ENCODE measurements around the gene TMTC2. TPM values are rescaled to one million over a fixed set of nuclear protein-coding genes. Genes with fewer than 3 reads are reported as not detected.

Gene TMTC2
- total and polyA plus RNA-seq, 4 experiments from 2014 or later: 0.09 to 8.2 (median 4.2) TPM

GRCh38 chr12:83027021-83027723 lies 340.5 kb downstream of the TMTC2 start:
- Mint-ChIP-seq H3K9me3 (peaks cover 0 to 2% (median 0%) of the 10 kb centered on the region in 8 donors), H3K27ac (no peak overlapping the region), H3K4me1 (peaks cover 0 to 4% (median 0%) of the 10 kb centered on the region in 4 donors), H3K27me3 (no peaks in the 10 kb centered on the region), H3K4me3 (no peak overlapping the region), H3K36me3 (no peaks in the 10 kb centered on the region)
- ChIA-PET CTCF (ENCODE audit: partially characterized antibody) (interaction anchor here (0.6 kb wide), 1 partner anchor 9 kb away, joined by 3 read pairs; no protein-coding TSS in a partner anchor), POLR2A (ENCODE audit: partially characterized antibody) (no interaction called here)
- Histone ChIP-seq H3K4me3 (ENCODE audit: low read length in 2 of 2) (no peak overlapping the region), H3K36me3 (ENCODE audit: insufficient read depth, low read length) (no peaks in the 10 kb centered on the region), H3K27me3 (ENCODE audit: insufficient read depth, low read length) (no peaks in the 10 kb centered on the region), H3K9me3 (ENCODE audit: control insufficient read depth in 1 of 2, low read length in 2 of 2) (no peaks in the 10 kb centered on the region), H3K4me1 (ENCODE audit: insufficient read depth, low read length) (no peaks in the 10 kb centered on the region), H3K27ac (ENCODE audit: low read depth, low read length) (no peak overlapping the region)
- intact Hi-C loops (cut with micrococcal nuclease): no loop called here
- DNase-seq: no peak

- ChIA-PET POLR2A (ENCODE audit: partially characterized antibody) (no interaction called here), CTCF (ENCODE audit: partially characterized antibody) (no interaction called here)
- no peak overlapping the region for H3K27ac ChIP-seq (ENCODE audit: low read depth, low read length)
- no peak overlapping the region for H3K27ac Mint-ChIP-seq
- H3K4me1 ChIP-seq (ENCODE audit: insufficient read depth, low read length): no peaks in the 10 kb centered on the region
- intact Hi-C loops (cut with micrococcal nuclease): no loop called here
- H3K4me3 ChIP-seq (ENCODE audit: low read length in 2 of 2): no peak overlapping the region
- H3K9me3 Mint-ChIP-seq: no peaks in the 10 kb centered on the region
- H3K4me3 Mint-ChIP-seq: no peak overlapping the region
- DNase-seq: no peak
- H3K9me3 ChIP-seq (ENCODE audit: control insufficient read depth in 1 of 2, low read length in 2 of 2): no peaks in the 10 kb centered on the region
- no peaks in the 10 kb centered on the region for H3K27me3 Mint-ChIP-seq
- no peaks in the 10 kb centered on the region for H3K4me1 Mint-ChIP-seq
- H3K36me3 Mint-ChIP-seq: no peaks in the 10 kb centered on the region
- H3K36me3 ChIP-seq (ENCODE audit: insufficient read depth, low read length): no peaks in the 10 kb centered on the region
- no peaks in the 10 kb centered on the region for H3K27me3 ChIP-seq (ENCODE audit: insufficient read depth, low read length)
These were observed 344.5 kb downstream of the TMTC2 start for GRCh38 chr12:83031196-83031595.

- H3K36me3 Mint-ChIP-seq: peaks cover 0 to 1% of the 10 kb centered on the region in 2 donors
- no peaks in the 10 kb centered on the region for H3K27me3 ChIP-seq (ENCODE audit: insufficient read depth, low read length)
- DNase-seq: no peak
- ChIA-PET CTCF (ENCODE audit: partially characterized antibody) (interaction anchor here (1.0 kb wide), 1 partner anchor 10 kb away, joined by 3 read pairs; no protein-coding TSS in a partner anchor), POLR2A (ENCODE audit: partially characterized antibody) (no interaction called here)
- no peak overlapping the region for H3K4me3 Mint-ChIP-seq
- H3K9me3 Mint-ChIP-seq: no peaks in the 10 kb centered on the region
- no peaks in the 10 kb centered on the region for H3K36me3 ChIP-seq (ENCODE audit: insufficient read depth, low read length)
- no peaks in the 10 kb centered on the region for H3K27me3 Mint-ChIP-seq
- no peaks in the 10 kb centered on the region for H3K4me1 Mint-ChIP-seq
- no peaks in the 10 kb centered on the region for H3K9me3 ChIP-seq (ENCODE audit: control insufficient read depth in 1 of 2, low read length in 2 of 2)
- no peaks in the 10 kb centered on the region for H3K4me1 ChIP-seq (ENCODE audit: insufficient read depth, low read length)
- no peak overlapping the region for H3K27ac ChIP-seq (ENCODE audit: low read depth, low read length)
- H3K4me3 ChIP-seq (ENCODE audit: low read length in 2 of 2): no peak overlapping the region
- no peak overlapping the region for H3K27ac Mint-ChIP-seq
- intact Hi-C loops (cut with micrococcal nuclease): no loop called here
These were observed 350.1 kb downstream of the TMTC2 start for GRCh38 chr12:83036847-83037246.

GRCh38 chr12:83039413-83039812 lies 352.7 kb downstream of the TMTC2 start:
- Mint-ChIP-seq H3K27ac (no peak overlapping the region), H3K27me3 (no peaks in the 10 kb centered on the region), H3K9me3 (no peaks in the 10 kb centered on the region), H3K4me1 (no peaks in the 10 kb centered on the region), H3K4me3 (no peak overlapping the region), H3K36me3 (peaks cover 0 to 1% of the 10 kb centered on the region in 2 donors)
- intact Hi-C loops (cut with micrococcal nuclease): no loop called here
- H3K36me3 ChIP-seq (ENCODE audit: insufficient read depth, low read length): no peaks in the 10 kb centered on the region
- H3K4me1 ChIP-seq (ENCODE audit: insufficient read depth, low read length): no peaks in the 10 kb centered on the region
- no peak for DNase-seq
- ChIA-PET CTCF (ENCODE audit: partially characterized antibody) (no interaction called here), POLR2A (ENCODE audit: partially characterized antibody) (no interaction called here)
- no peak overlapping the region for H3K4me3 ChIP-seq (ENCODE audit: low read length in 2 of 2)
- H3K9me3 ChIP-seq (ENCODE audit: control insufficient read depth in 1 of 2, low read length in 2 of 2): no peaks in the 10 kb centered on the region
- H3K27ac ChIP-seq (ENCODE audit: low read depth, low read length): no peak overlapping the region
- H3K27me3 ChIP-seq (ENCODE audit: insufficient read depth, low read length): no peaks in the 10 kb centered on the region

- no peaks in the 10 kb centered on the region for H3K4me1 ChIP-seq (ENCODE audit: insufficient read depth, low read length)
- H3K36me3 ChIP-seq (ENCODE audit: insufficient read depth, low read length): no peaks in the 10 kb centered on the region
- H3K9me3 ChIP-seq (ENCODE audit: control insufficient read depth in 1 of 2, low read length in 2 of 2): no peaks in the 10 kb centered on the region
- intact Hi-C loops (cut with micrococcal nuclease): no loop called here
- CTCF ChIA-PET (ENCODE audit: partially characterized antibody): no interaction called here
- Mint-ChIP-seq H3K27ac (no peak overlapping the region), H3K27me3 (no peaks in the 10 kb centered on the region), H3K9me3 (no peaks in the 10 kb centered on the region), H3K4me1 (no peaks in the 10 kb centered on the region), H3K4me3 (no peak overlapping the region), H3K36me3 (peaks cover 0 to 1% of the 10 kb centered on the region in 2 donors)
- DNase-seq: no peak
- H3K27ac ChIP-seq (ENCODE audit: low read depth, low read length): no peak overlapping the region
- H3K4me3 ChIP-seq (ENCODE audit: low read length in 2 of 2): no peak overlapping the region
- POLR2A ChIA-PET (ENCODE audit: partially characterized antibody): no interaction called here
- no peaks in the 10 kb centered on the region for H3K27me3 ChIP-seq (ENCODE audit: insufficient read depth, low read length)
These were observed 353.6 kb downstream of the TMTC2 start for GRCh38 chr12:83040339-83040738.

- H3K27me3 Mint-ChIP-seq: no peaks in the 10 kb centered on the region
- DNase-seq: no peak
- no peaks in the 10 kb centered on the region for H3K36me3 ChIP-seq (ENCODE audit: insufficient read depth, low read length)
- H3K4me1 ChIP-seq (ENCODE audit: insufficient read depth, low read length): no peaks in the 10 kb centered on the region
- no peaks in the 10 kb centered on the region for H3K4me1 Mint-ChIP-seq
- no peak overlapping the region for H3K27ac Mint-ChIP-seq
- H3K27me3 ChIP-seq (ENCODE audit: insufficient read depth, low read length): no peaks in the 10 kb centered on the region
- H3K4me3 Mint-ChIP-seq: no peak overlapping the region
- H3K36me3 Mint-ChIP-seq: peaks cover 0 to 1% of the 10 kb centered on the region in 2 donors
- H3K9me3 Mint-ChIP-seq: no peaks in the 10 kb centered on the region
- H3K27ac ChIP-seq (ENCODE audit: low read depth, low read length): no peak overlapping the region
- CTCF ChIA-PET (ENCODE audit: partially characterized antibody): no interaction called here
- no peaks in the 10 kb centered on the region for H3K9me3 ChIP-seq (ENCODE audit: control insufficient read depth in 1 of 2, low read length in 2 of 2)
- POLR2A ChIA-PET (ENCODE audit: partially characterized antibody): no interaction called here
- H3K4me3 ChIP-seq (ENCODE audit: low read length in 2 of 2): no peak overlapping the region
- intact Hi-C loops (cut with micrococcal nuclease): no loop called here
These were observed 354.3 kb downstream of the TMTC2 start for GRCh38 chr12:83040991-83041390.

- Histone ChIP-seq H3K4me3 (ENCODE audit: low read length in 2 of 2) (no peak overlapping the region), H3K27me3 (ENCODE audit: insufficient read depth, low read length) (no peaks in the 10 kb centered on the region), H3K4me1 (ENCODE audit: insufficient read depth, low read length) (no peaks in the 10 kb centered on the region), H3K9me3 (ENCODE audit: control insufficient read depth in 1 of 2, low read length in 2 of 2) (no peaks in the 10 kb centered on the region), H3K36me3 (ENCODE audit: insufficient read depth, low read length) (no peaks in the 10 kb centered on the region), H3K27ac (ENCODE audit: low read depth, low read length) (no peak overlapping the region)
- H3K27ac Mint-ChIP-seq: no peak overlapping the region
- no peaks in the 10 kb centered on the region for H3K27me3 Mint-ChIP-seq
- no peaks in the 10 kb centered on the region for H3K36me3 Mint-ChIP-seq
- POLR2A ChIA-PET (ENCODE audit: partially characterized antibody): no interaction called here
- intact Hi-C loops (cut with micrococcal nuclease): no loop called here
- no peaks in the 10 kb centered on the region for H3K9me3 Mint-ChIP-seq
- no peak for DNase-seq
- CTCF ChIA-PET (ENCODE audit: partially characterized antibody): no interaction called here
- H3K4me3 Mint-ChIP-seq: no peak overlapping the region
- peaks cover 0 to 5% (median 0%) of the 10 kb centered on the region in 4 donors for H3K4me1 Mint-ChIP-seq
These were observed 355.9 kb downstream of the TMTC2 start for GRCh38 chr12:83042441-83043200.
